Activated CD8-positive, alpha-beta T cell treated with anti-CD3 and anti-CD28 coated beads for 36 hours (primary cell): ENCODE data around the gene PLXNA3. TPM values are rescaled to one million over a fixed set of nuclear protein-coding genes. Genes with fewer than 3 reads are reported as not detected.

Experiments used
- ATAC-seq: fragments of 200-7000 bp; cut with Tn5 transposase; one replicate; pipeline ENCODE4 v1.10.0; 2021; ENCODE audit warnings: mild to moderate bottlenecking, moderate library complexity
- CTCF ChIA-PET: fragments of 350-600 bp; sonication (Branson Sonifier 250); formaldehyde crosslinking; loops from one replicate; lab custom pipeline; 2021; ENCODE audit warnings: antibody characterized with exemption; lab: Charles Lee
- POLR2A ChIA-PET: fragments of 350-600 bp; sonication (Branson Sonifier 250); formaldehyde crosslinking; loops from one replicate; lab custom pipeline; 2021; ENCODE audit warnings: antibody characterized with exemption; lab: Charles Lee
- DNase-seq: peaks from one replicate; pipeline ENCODE4 v3.0.0-alpha.2; 2020
- H3K27ac Mint-ChIP-seq: one replicate; pipeline ENCODE4 v1.8.0; 2021; ENCODE audit warnings: mild to moderate bottlenecking, mixed read lengths
- H3K27me3 Mint-ChIP-seq: one replicate; pipeline ENCODE4 v1.8.0; 2021; ENCODE audit warnings: mixed read lengths
- H3K36me3 Mint-ChIP-seq: one replicate; pipeline ENCODE4 v1.8.0; 2021; ENCODE audit warnings: low read depth, mixed read lengths
- H3K4me1 Mint-ChIP-seq: one replicate; pipeline ENCODE4 v1.8.0; 2021; ENCODE audit warnings: low read depth, mixed read lengths
- H3K4me3 Mint-ChIP-seq: one replicate; pipeline ENCODE4 v1.8.0; 2021; ENCODE audit warnings: mild to moderate bottlenecking, moderate library complexity, mixed read lengths
- H3K9me3 Mint-ChIP-seq: one replicate; pipeline ENCODE4 v1.8.0; 2021; ENCODE audit warnings: mixed read lengths
- intact Hi-C: fragments of 100-400 bp; cut with micrococcal nuclease; formaldehyde crosslinking; loops from one replicate; pipeline ENCODE4 v1.10.0; 2022
- microRNA-seq: library from miRNA; unstranded; fragments of <30 nt; microRNA quantifications from one replicate; pipeline ENCODE4 v1.2.0, GENCODE V29; 2022; ENCODE audit warnings: borderline microRNAs expressed, borderline replicate concordance
- total RNA-seq, 2 experiments: library from RNA; stranded (reverse); gene quantifications; one replicate each; pipeline ENCODE4 v1.2.3, GENCODE V29; 2021
- TF ChIP-seq, protein P1 (sequence below): fragments of 200-600 bp; IDR thresholded peaks from one replicate; pipeline ENCODE4 v1.8.0; 2022; ENCODE audit warnings: antibody characterized with exemption, mild to moderate bottlenecking

PLXNA3 gene
- total RNA-seq, 2 experiments from 2014 or later = 36.5 to 40.5 TPM

- TF ChIP-seq, protein P1, sequence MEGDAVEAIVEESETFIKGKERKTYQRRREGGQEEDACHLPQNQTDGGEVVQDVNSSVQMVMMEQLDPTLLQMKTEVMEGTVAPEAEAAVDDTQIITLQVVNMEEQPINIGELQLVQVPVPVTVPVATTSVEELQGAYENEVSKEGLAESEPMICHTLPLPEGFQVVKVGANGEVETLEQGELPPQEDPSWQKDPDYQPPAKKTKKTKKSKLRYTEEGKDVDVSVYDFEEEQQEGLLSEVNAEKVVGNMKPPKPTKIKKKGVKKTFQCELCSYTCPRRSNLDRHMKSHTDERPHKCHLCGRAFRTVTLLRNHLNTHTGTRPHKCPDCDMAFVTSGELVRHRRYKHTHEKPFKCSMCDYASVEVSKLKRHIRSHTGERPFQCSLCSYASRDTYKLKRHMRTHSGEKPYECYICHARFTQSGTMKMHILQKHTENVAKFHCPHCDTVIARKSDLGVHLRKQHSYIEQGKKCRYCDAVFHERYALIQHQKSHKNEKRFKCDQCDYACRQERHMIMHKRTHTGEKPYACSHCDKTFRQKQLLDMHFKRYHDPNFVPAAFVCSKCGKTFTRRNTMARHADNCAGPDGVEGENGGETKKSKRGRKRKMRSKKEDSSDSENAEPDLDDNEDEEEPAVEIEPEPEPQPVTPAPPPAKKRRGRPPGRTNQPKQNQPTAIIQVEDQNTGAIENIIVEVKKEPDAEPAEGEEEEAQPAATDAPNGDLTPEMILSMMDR = no peak
- Mint-ChIP-seq H3K4me3 (no peak overlapping the region), H3K27ac (no peak overlapping the region), H3K36me3 (peaks cover 4% of the 10 kb centered on the region), H3K9me3 (no peaks in the 10 kb centered on the region), H3K4me1 (peaks cover 7% of the 10 kb centered on the region), H3K27me3 (no peaks in the 10 kb centered on the region)
- POLR2A ChIA-PET = no interaction called here
- ATAC-seq (no peak), DNase-seq (no peak)
- intact Hi-C loops = no loop called here
- CTCF ChIA-PET = no interaction called here
Measured at GRCh38 chrX:154519389-154519788, 61.3 kb downstream of the PLXNA3 start.

DNA sequence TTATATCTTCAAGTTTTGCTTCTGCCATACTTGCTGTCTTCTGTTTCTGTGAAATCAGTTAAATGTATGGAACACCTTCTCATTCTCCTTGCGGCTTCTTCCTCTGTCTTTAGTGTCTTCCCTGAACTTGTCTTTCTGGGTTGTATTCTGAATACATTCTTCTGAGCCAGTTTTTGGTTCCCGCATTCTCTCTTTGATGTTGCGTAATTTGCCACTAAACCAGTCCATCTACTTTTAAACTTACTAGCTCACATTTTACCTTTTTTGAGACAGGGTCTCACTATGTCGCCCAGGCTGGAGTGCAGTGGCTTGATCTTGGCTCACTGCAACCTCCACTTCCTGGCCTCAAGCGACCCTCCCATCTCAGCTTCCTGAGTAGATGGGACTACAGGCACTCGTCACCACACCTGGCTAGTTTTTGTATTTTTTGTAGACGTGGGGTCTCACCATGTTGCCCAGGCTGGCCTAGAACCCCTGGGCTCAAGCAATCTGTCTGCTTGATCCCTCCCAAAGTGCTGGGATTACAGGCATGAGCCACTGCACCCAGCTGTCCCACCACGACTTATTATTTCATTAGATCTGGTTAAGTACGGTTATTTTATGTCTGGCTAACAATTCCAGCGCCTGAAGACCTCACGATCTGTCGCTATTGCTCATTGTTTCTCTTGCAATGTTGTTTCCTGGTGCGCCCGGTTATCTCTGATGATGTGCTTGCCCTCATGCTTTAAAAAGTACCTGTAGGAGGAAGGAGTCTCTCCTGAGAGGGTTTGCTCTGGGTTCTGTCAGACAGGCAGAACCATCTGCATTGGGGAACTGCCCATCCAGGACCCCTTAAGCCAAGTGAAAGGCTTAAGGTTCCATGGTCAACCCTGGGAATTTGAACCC is 67.8 kb downstream of the PLXNA3 start:
- Mint-ChIP-seq H3K9me3 (no peaks in the 10 kb centered on the region), H3K27ac (peak overlapping the region; percentile 55), H3K27me3 (no peaks in the 10 kb centered on the region), H3K4me3 (no peak overlapping the region), H3K4me1 (peaks cover 20% of the 10 kb centered on the region), H3K36me3 (no peaks in the 10 kb centered on the region)
- ChIA-PET POLR2A (interaction anchor here (1.1 to 1.3 kb wide), 2 partner anchors 16 to 124 kb away, joined by 3 to 5 read pairs; no protein-coding TSS in a partner anchor), CTCF (interaction anchor here (1.2 to 1.7 kb wide), 3 partner anchors 12 to 48 kb away, joined by 3 to 7 read pairs (median 4); partner anchors contain the start of gene SLC10A3)
- TF ChIP-seq, protein P1 = no peak
- ATAC-seq = no peak
- DNase-seq = no peak
- intact Hi-C loops = no loop called here

DNA sequence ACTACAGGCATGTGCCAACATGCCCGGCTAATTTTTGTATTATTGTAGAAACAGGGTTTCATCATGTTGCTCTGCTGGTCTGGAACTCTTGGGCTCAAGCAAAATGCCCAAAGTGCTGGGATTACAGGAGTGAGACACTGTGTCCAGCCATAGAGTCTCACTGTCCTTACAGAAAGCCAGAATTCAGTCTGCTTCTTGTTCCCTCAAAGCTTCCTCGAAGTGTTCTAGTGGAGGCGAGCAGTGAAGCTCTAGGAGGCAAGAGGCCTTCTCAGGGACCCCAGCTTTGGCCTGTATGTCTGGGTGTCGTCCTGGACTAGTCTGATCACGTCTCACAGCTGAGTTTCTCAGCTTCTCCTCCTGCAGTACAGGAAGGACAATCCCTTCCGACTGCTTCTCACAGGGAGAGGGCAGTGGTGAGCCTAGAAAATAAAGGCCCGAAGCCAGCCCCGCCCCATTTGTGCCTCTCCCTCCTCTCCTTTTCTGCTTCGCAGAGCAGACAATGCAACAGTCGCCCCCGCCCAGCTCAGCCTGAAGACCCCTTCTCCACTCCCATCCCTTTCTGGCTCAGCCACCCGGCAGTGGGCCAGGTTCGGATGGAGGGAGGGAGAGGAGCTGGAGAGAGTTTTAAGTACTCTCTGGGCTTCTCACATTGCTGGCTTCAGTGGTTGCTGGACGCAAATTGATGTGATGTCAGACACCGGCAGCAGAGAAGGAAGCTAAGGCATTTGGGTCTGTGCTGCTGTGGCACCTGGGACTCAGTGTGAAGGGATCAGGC is 69.0 kb downstream of the PLXNA3 start:
- peak; percentile 95 for ATAC-seq
- Mint-ChIP-seq H3K36me3 (peaks cover 3% of the 10 kb centered on the region), H3K27ac (peak overlapping the region; percentile 64), H3K9me3 (no peaks in the 10 kb centered on the region), H3K4me1 (peaks cover 20% of the 10 kb centered on the region), H3K27me3 (no peaks in the 10 kb centered on the region), H3K4me3 (no peak overlapping the region)
- DNase-seq = peak; percentile 79
- ChIA-PET CTCF (interaction anchor here (0.9 to 1.7 kb wide), 9 partner anchors 9 to 83 kb away, joined by 3 to 8 read pairs (median 4); partner anchors contain the start of genes FAM50A and SLC10A3), POLR2A (interaction anchor here (0.9 to 1.5 kb wide), 6 partner anchors 8 to 128 kb away, joined by 3 to 5 read pairs (median 4); partner anchors contain the start of gene UBL4A)
- intact Hi-C loops = no loop called here
- TF ChIP-seq, protein P1 = peak; percentile 21

Small RNA genes within 50 kb of the gene (microRNA-seq; reads per million reads assigned to microRNA genes)
- gene MIR6858 = not detected

Other genes with a start within 250 kb of the PLXNA3 start
- not detected for gene OPN1MW2, start 238.5 kb upstream of the PLXNA3 start, total RNA-seq
- gene OPN1MW3, start 200.7 kb upstream of the PLXNA3 start, total RNA-seq = not detected
- gene TEX28, start 163.2 kb upstream of the PLXNA3 start, total RNA-seq = not detected
- gene TKTL1, start 162.5 kb upstream of the PLXNA3 start, total RNA-seq = 1 to 10 TPM in 1 of 2 experiments, under 1 TPM in 1; 0.67 to 1.0 TPM
- 1,000 to 10,000 TPM; 1,057 to 1,091 TPM for gene FLNA, start 83.6 kb upstream of the PLXNA3 start, total RNA-seq
- gene EMD, start 79.0 kb upstream of the PLXNA3 start, total RNA-seq = 10 to 100 TPM; 92.4 to 96.6 TPM
- gene RPL10, start 59.9 kb upstream of the PLXNA3 start, total RNA-seq = 1,000 to 10,000 TPM; 3,574 to 3,675 TPM
- gene DNASE1L1, start 49.0 kb upstream of the PLXNA3 start, total RNA-seq = 10 to 100 TPM in 1 of 2 experiments, 1 to 10 TPM in 1; 9.4 to 10.3 TPM
- 10 to 100 TPM; 49.8 to 53.4 TPM for gene TAFAZZIN, start 46.7 kb upstream of the PLXNA3 start, total RNA-seq
- gene ATP6AP1, start 29.6 kb upstream of the PLXNA3 start, total RNA-seq = 10 to 100 TPM; 21.3 to 22.5 TPM
- gene GDI1, start 21.1 kb upstream of the PLXNA3 start, total RNA-seq = 10 to 100 TPM; 76.5 TPM
- 10 to 100 TPM; 43.6 to 47.5 TPM for gene FAM50A, start 14.1 kb upstream of the PLXNA3 start, total RNA-seq
- gene LAGE3, start 21.0 kb downstream of the PLXNA3 start, total RNA-seq = 10 to 100 TPM; 49.8 to 50.1 TPM
- gene UBL4A, start 28.3 kb downstream of the PLXNA3 start, total RNA-seq = 10 to 100 TPM; 46.5 to 47.6 TPM
- gene SLC10A3, start 32.3 kb downstream of the PLXNA3 start, total RNA-seq = 10 to 100 TPM; 13.2 to 14.1 TPM
- gene FAM3A, start 58.0 kb downstream of the PLXNA3 start, total RNA-seq = 10 to 100 TPM; 27.9 to 31.9 TPM
- gene G6PD, start 88.6 kb downstream of the PLXNA3 start, total RNA-seq = 10 to 100 TPM; 88.4 to 92.5 TPM
- gene IKBKG, start 89.3 kb downstream of the PLXNA3 start, total RNA-seq = 10 to 100 TPM; 34.4 to 40.6 TPM
- gene CTAG1A, start 126.9 kb downstream of the PLXNA3 start, total RNA-seq = not detected
- not detected for gene CTAG1B, start 161.0 kb downstream of the PLXNA3 start, total RNA-seq
- gene CTAG2, start 195.3 kb downstream of the PLXNA3 start, total RNA-seq = not detected